A673 (cell line): ENCODE measurements around the gene AKR1C4.

ENCODE experiments used
- EZH2 ChIP-seq: fragments of 200-600 bp; sonication (generic); IDR thresholded peaks from 2 replicates; pipeline ENCODE4 v1.6.1; 2017; ENCODE audit warnings: borderline replicate concordance, low read depth, mild to moderate bottlenecking, mixed read lengths, antibody characterized with exemption, low read length; ENCODE audit not compliant: poor library complexity, severe bottlenecking
- TF ChIP-seq, protein P1 (sequence below): fragments of 300-800, 200-600 bp; sonication (generic); conservative IDR thresholded peaks from 2 replicates; pipeline ENCODE4 v1.5.1; 2017; ENCODE audit warnings: low read depth, mild to moderate bottlenecking, antibody characterized with exemption, low read length, moderate library complexity, mixed read lengths

DNA sequence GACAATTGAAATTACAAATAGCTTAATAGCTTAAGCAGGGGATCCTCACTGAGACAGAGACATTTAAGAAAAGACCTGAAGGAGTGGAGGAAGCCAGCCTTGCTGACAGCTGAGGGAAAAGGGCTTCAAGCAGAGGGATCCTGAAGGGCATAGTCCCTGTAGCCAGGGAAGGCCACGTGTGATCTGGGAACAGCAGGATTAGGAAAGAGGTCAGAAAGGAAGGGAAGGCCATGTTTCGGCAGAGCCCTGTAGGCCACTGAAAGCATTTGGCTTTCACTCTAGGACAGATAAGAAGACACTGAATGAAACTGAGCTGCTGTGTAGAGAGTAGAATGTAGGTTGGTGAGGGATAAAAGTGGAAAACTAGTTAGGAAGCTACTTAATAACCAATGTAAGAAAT lies 8.3 kb upstream of the AKR1C4 start:
- TF ChIP-seq, protein P1, sequence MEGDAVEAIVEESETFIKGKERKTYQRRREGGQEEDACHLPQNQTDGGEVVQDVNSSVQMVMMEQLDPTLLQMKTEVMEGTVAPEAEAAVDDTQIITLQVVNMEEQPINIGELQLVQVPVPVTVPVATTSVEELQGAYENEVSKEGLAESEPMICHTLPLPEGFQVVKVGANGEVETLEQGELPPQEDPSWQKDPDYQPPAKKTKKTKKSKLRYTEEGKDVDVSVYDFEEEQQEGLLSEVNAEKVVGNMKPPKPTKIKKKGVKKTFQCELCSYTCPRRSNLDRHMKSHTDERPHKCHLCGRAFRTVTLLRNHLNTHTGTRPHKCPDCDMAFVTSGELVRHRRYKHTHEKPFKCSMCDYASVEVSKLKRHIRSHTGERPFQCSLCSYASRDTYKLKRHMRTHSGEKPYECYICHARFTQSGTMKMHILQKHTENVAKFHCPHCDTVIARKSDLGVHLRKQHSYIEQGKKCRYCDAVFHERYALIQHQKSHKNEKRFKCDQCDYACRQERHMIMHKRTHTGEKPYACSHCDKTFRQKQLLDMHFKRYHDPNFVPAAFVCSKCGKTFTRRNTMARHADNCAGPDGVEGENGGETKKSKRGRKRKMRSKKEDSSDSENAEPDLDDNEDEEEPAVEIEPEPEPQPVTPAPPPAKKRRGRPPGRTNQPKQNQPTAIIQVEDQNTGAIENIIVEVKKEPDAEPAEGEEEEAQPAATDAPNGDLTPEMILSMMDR = no peak
- TF ChIP-seq EZH2 = no peak
